ENCODE measurements around the gene BPIFB3.
"Not testable (repeated sequence)": the region's sequence is repeated elsewhere in the genome, so short reads cannot be mapped to it uniquely, and the experiment has no call there.

The BPIFB3 gene

DNA sequence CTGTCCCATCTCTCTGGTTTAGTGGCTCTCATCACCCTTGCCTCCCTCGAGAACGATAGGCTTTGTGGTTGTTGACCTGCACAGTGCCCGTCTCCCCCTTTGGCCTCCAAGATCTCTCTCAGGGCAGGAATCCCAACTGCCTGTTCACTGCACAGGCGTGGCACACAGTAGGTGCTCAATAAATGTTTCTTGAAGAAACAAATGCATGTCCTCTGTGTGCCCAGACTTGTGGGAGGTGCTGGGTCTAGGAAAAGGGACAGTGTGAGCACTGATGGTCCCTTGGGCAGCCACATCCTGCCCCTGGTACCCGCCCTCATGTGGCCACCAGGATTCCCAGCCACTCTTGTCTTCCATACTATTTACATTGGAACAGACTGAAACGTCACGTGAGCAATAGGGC lies 24.8 kb upstream of the BPIFB3 start:
- DNase-seq: no peak

DNA sequence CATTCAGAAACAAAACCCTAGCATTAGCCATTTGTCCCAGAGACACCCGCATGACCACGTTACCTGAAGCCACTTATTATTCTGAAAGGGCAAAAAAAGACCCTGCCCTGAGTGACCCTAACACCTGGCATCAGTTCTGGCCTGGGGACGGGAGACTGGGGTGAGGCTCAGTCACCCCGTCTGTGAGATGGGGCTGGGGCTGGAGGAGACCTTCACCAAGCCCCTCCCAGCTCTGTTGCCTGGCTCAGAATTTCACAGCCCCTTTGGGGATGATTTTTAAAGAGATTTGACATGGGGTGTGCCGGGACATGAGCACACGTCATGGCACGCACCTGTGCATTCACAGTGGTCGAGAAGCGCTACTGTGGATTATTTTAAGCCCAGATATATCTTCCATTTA lies 23.6 kb upstream of the BPIFB3 start:
- no peak for DNase-seq

GRCh38 chr20:33030569-33030968 lies 23.1 kb upstream of the BPIFB3 start:
- DNase-seq: no peak

- no peak for DNase-seq
These were observed 22.2 kb upstream of the BPIFB3 start, which contains the start of gene BPIFB6 for GRCh38 chr20:33031531-33031930. Gene BPIFB6 (plus strand): TSS chr20:33031648. CDS start chr20:33031648, 0 bp downstream.

- DNase-seq: no peak
These were observed 21.1 kb upstream of the BPIFB3 start for GRCh38 chr20:33032555-33032954.

- no peak for DNase-seq
These were observed 20.3 kb upstream of the BPIFB3 start for GRCh38 chr20:33033381-33033780.

- DNase-seq: no peak
These were observed 19.6 kb upstream of the BPIFB3 start for GRCh38 chr20:33034115-33034514.

DNA sequence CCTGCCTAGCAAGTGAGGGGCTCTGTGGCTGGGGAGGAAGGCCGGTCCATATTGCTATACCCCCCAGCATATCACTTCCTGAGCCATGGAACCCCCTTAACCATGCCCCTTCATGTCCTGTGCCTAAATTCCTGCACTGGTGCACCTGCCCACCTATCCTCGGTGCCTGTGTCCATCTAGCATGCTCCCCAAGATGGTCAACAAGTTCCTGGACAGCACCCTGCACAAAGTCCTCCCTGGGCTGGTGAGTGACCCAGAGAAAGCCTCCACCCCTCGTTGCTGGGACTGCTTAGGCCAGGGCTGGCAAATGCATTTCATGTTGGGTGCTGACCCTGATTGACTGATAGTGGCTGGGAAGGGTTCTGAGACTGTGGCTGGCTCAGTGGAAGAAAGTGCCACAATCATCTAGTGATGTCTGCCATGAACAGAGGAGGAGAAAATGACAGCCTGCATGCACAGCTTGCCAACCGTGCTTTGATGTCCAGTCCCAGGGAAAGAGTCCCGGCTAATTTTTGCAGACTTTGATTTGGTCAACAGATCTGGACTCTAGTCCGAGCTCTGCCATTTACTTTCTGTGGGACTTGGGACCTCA lies 18.7 kb upstream of the BPIFB3 start:
- DNase-seq: no peak

- no peak for DNase-seq
These were observed 16.2 kb upstream of the BPIFB3 start for GRCh38 chr20:33037456-33037855.

DNA sequence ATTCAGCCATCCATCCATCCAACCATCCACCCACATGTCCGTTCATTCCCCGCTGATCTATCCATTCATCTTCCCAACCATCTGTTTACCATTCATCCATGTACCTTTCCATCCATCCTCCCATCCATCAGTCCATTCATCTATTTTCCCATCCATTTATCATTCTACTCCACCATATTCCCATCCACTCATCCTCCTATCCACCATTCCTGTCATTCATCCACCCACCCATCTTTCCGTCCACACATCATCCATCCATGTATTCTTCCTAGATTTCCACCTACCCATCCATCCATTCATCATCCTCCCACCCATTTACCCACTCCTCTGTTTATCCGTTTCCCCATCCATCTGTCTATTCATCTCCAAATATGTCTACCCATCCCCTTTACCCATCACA lies 15.5 kb upstream of the BPIFB3 start:
- no peak for DNase-seq

DNA sequence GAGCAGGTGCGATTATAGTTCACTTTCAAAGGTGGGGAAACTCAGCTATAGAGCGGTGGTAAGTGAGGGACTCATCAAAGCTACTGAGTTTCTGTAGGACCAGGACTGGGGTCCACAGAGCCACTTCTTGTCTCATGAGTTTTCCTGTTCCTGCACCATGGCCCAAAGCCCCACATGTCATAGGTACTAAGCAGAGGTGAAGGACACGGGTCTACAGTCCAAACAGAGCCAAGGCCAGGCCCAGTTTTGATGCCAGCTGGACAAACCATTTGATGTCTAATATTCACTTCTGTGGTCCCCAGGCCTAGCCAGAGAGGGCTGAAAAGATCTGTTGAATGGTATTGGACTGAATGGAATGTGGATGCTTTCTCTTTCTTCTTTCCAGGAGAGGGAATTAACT lies 11.3 kb upstream of the BPIFB3 start:
- no peak for DNase-seq

DNA sequence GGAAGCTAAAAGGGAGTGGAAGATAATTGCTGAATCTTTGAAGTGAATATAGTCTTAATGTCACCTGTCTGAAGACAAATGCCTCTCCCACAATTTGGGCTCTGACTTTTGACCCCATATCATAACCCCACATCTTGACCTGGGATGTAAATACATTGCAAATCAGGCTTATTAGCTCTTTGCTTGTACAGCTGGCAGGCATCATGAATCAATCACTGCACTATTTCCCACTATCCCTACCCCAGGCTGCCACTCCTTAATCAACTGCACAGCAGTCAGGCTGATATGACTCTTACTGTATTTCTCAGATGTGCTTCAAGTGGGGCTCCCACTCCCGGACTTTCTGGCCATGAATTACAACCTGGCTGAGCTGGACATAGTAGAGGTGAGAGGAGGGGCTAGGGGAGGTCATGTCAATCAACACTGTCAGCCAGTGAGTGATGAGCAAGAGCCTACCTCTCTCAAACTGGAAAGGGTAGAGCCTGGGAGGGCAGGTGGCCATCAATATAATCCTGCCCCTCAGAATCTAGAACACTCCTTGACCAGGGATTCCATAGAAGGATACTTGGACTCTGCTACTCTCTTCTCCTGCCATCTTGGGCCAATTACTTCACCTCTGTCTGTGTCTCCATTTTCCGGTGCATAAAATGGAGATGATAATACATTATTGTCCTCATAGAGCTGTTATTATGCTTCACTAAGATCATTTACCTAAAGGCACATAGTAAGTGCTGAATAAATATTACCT lies 10.5 kb upstream of the BPIFB3 start:
- DNase-seq: no peak

DNA sequence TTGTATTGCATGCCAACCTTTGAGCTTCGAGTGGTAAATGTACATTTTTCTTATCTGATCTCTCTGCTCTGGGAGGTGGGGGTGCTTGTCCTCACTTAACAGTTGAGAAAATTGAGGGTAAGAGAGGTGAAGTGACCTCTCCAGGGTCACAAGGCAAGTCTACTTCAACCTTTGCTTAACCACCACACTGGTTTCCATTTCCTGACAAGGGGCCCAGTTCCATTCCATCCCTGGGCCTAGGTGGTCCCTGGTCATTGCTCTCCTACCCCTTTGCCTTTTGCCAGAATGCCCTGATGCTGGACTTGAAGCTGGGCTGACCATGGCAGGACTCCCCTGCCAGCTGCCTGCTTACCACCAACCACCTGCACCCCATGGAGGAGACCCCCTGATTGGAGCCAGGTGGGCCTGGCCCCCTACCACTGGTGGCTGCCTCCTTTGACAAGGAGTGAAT lies 9.9 kb upstream of the BPIFB3 start:
- no peak for DNase-seq

GRCh38 chr20:33045129-33045721 lies 8.5 kb upstream of the BPIFB3 start:
- DNase-seq: not testable (repeated sequence)

GRCh38 chr20:33046412-33046811 lies 7.3 kb upstream of the BPIFB3 start:
- no peak for DNase-seq

GRCh38 chr20:33051333-33051732 lies 2.4 kb upstream of the BPIFB3 start:
- no peak for DNase-seq

DNA sequence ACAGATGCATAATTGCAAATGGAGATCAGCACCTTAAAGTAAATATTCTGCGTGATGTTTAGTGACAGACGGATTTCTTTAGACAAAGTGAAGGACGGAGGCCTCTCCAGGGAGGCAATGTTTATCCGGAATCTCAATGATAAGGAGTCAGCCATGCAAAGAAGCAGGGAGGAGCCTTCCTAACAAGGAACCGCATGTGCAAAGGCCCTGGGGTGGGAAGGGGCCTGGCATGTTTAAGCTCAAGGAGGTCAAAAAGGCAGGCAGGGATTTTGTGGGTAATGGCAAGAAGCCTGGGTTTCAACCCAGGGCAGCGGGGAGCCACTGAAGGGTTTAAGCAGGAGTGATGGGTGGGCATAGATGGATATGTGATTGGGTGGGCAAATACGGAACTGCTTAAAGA lies 678 bp downstream of the BPIFB3 start:
- DNase-seq: no peak

GRCh38 chr20:33054791-33055190 lies 1.1 kb downstream of the BPIFB3 start:
- no peak for DNase-seq

GRCh38 chr20:33059136-33059535 lies 5.4 kb downstream of the BPIFB3 start:
- DNase-seq: no peak

- DNase-seq: no peak
These were observed 6.2 kb downstream of the BPIFB3 start for GRCh38 chr20:33059741-33060390.

- DNase-seq: no peak
These were observed 7.9 kb downstream of the BPIFB3 start for GRCh38 chr20:33061658-33062028.

DNA sequence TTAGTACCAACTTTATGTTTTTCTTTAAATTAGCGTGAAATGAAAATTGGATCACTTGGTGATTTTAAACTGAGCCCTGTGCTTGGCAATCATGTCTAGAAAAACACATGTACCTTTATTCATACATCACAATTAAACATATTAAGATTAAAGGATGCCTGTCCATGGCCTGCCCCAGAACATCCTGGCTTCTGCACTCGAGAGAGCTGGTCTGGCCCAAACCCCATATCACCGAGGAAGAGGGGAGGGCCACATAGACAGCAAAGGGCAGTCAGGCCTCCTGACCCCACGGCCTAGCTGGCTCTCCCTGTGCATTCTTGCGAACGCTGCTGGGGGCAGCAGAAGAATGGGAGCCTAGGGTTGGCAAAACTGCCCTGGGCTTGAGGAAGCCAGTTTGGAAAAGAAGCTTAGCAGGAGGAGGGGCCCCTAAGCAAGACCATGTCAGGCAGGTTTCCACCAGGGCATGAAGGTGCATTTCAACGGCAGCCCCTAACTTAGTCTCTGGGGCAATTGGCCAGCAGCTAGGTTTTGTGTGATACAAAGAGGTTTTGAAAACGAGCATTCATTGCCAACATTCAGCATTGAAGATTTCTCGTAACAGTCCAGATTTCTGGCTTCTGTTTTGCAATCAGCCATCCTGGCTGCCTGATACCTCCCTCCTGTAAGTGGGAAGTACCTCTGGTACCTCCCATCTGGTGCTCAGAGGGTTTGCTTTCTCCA lies 8.6 kb downstream of the BPIFB3 start:
- DNase-seq: no peak

GRCh38 chr20:33062825-33063149 lies 9.1 kb downstream of the BPIFB3 start:
- DNase-seq: no peak

All from activated CD8-positive, alpha-beta memory T cell treated with anti-CD3 and anti-CD28 coated beads, Interleukin-2, amount 50 U/mL, for 48 hours (primary cell).